ELR (cell line): Measurements from ENCODE around the gene SLC39A11.

Experiments used
- DNase-seq: peaks from one replicate; pipeline ENCODE4 v3.0.0-alpha.2; 2015; ENCODE audit warnings: low read depth

Gene SLC39A11

DNA sequence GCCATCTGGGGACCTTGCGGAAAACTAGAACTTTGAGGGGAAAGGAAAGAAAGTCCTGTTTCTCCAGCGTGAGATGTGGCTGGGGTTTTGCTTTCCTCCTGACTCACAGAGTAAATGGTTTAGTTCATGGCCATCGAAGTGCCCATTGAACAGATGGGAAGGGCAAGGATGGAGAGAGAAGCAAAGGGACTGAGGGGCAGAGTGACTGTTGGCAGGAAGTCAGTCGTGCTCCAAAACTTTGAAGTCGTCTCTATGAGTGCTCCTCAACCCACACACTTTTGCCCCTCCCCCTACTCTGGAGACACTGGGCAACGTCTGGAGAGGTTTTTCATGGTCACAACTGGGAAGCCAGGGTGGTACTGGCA, 476.9 kb downstream of the SLC39A11 start:
- no peak for DNase-seq

DNA sequence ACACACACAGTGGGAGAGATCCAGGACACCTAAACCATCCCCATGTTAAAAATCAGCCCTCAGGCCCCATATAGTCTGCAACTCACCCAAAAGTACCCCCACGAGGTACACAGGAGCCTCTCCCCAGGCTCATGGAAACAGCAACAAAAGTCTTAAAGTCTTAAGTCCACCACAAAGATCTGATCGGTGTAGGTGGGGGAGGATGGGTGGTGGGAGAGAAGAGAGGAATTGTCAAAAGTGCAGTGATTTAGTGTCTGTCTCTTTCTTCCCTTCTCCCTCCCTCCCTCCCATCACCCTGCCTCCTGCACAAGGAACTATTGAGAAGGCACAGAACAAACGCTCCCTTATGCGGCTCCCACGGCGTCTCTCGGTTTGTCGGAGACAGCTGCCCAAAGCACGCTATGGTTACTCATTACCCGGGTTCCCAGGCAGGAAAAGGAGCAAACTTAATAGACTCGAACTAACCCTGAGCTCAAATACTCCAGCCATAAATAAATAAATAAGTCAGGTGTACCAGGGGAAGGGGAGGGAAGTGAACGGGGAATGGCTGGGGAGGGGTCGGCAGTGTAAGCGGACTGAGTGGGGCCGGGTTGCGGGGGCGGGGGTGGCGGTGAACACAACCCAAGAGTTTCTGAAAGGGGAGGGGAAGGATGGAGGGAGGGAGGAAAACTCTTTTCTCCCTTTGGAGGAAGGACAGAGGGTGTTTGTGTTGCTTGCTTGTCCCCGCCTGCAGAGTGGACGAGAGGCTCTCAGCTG, 477.4 kb downstream of the SLC39A11 start:
- DNase-seq, result peak; percentile 53

DNA sequence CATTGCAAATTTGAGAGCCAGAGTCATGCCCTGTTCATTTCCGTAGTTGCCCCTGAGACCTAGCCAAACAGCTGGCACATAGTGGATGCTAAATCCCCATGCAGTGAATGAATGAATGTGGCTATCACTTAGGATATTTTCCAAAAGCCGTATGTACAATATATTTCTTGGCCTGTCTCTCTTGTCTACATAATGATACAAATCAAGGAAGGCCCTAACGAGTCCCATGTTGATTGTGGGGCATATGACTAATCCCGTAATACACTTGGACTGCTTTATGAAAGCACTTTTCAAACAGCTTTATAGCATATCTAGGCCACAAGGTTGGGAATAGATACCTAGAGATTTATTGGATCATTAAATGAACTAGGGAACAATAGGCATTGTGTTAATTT, 478.0 kb downstream of the SLC39A11 start:
- DNase-seq, result no peak

DNA sequence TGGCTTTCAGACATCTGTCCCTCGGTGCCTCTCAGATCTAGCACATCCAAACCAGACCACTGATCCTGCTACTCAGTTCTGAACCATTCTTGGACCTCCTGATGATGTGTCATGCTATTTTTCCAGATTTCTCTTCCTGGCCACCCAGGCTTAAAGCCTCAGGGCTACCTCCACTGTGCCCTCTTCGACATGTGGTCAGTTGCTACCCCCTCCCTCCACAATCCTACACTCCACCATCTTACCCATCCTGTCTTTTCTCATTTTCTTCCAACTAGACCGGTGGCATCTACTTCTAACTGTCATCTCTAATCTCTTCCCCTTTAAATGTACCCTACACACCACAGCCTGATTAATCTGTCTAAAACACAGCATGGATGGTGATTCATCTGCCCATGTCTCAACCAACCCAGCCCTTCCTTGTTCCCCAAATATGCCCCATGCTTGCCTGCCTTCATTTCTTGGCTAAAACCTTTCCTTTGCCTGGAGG, 478.6 kb downstream of the SLC39A11 start:
- DNase-seq, result peak; percentile 63

DNA sequence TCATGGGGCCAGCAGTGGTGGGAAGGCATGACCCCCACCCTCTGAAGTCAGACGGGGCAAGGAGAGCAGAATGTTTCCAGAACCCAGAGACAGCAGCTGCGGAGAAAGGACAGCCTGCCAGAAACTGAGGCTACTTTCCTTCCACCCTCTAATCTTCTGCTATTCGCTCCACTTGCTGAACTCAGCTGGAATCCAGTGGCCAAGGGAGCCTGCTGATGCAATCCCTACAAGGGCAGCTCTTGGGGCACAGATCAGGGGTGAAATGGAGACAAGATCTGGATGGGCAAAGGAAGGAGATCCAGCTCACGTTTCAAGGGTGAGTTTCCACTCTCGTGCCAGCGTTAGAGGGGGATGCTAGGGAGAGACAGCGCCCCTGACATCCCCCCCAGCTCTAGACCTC, 479.1 kb downstream of the SLC39A11 start:
- peak; percentile 26 for DNase-seq

DNA sequence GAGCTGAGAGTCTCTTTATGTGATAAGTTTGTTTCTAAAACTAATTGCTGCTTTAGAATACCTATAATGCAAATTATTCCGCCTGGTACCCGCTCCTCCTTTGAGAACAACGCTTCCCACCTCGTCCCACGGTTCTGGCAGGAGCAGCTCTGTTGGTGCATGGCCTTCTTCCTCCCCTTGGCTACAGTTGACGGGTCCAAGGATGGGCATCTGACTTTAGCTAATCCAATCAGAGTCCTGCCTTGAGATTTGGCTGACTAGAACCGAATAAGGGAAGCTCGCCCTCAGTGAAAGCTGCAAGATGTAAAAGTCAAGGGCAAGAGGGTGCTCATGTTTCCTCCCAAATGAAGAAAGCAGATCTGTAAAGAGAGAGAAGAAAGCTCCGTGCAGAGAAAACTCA, 481.3 kb downstream of the SLC39A11 start:
- no peak for DNase-seq

DNA sequence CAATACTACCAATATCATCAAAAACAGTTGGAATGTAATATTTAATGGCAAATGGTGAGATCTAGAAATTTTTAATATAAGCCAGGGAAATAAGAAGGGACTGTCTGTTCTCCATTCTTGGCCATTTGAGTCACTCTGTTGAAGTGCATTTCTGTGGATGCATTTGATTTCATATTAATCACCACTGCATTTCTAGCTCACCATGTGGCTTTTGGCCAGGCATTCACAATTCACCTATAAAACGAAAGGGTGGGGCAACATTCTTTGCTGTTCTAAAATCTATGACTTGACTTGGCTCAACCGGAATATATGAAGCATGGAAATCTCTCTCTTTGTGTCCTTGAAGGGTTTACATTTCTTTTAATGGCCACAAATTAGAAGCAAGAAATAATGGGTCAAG, 483.0 kb downstream of the SLC39A11 start:
- peak; percentile 75 for DNase-seq

DNA sequence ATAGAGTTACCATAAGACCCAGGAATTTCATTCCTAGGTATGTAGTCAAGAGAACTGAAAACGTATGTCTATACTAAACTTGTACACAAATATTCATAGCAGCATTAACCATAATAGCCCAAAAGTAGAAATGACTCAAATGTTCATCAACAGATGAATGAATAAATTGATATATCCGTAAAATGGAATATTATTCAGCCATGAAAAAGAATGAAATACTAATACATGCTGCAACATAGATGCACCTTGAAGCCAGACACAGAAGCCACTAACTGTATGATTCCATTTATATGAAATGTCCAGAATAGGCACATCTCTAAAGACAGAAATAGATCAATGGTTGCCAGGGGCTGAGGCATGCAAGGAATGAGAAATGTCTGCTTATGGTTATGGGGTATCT, 484.1 kb downstream of the SLC39A11 start:
- no peak for DNase-seq

DNA sequence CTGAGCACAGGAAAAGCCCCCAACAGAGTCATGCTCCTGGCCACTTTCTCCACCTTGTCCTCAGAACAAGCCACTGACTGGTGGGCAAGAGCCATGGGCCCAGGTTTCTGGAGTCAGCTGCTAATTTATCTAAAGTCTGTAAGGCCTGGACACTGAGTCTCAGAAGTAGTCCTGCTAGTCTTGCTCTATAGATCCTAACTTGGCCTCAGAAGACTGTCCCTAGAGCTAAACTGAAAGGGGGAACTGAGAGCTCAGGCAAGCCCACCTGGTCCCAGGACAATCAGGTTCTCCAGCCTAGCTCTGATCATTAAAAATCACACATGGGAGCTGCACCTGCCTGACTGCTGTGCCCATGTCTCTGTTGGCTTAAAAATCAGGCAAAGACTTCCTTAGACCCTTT, 485.8 kb downstream of the SLC39A11 start:
- DNase-seq, result no peak

DNA sequence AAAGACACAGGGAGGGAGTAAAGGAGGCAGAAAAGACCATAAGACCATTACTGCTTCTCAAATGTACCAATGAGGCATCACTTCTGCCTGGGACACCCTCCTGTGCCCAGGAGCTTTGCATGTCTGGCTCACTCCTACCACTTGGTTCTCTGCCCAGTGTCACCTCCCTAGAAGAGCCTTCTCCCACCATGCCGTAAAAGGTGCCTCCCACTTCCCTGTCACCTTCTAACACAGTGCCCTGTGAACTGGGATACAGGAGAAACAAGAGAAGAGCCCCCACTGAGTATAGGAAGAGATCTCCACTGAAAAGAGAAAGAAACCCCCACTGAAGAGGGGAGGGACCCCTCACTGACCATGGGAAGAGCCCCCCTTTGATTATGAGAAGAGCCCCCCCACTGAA, 486.9 kb downstream of the SLC39A11 start:
- no peak for DNase-seq

DNA sequence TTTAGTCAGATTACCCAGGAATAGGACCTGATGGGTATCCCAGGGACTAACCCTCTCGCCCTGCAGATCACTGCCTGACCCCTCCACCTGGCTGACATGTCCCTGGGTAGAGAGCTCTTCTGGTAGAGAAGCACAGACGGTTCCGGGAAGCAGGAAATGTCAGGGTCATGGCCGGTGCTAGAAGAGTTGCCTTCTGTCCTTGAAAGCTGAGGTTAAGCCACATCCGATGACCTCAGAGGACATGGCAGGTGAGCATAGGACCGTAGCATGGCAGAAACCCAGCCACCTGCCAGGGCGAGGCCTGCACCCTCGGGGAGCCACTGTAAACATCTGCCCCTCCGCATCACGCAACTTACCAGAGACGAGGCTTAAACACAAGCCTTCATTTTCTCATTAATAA, 488.0 kb downstream of the SLC39A11 start:
- DNase-seq, result no peak

DNA sequence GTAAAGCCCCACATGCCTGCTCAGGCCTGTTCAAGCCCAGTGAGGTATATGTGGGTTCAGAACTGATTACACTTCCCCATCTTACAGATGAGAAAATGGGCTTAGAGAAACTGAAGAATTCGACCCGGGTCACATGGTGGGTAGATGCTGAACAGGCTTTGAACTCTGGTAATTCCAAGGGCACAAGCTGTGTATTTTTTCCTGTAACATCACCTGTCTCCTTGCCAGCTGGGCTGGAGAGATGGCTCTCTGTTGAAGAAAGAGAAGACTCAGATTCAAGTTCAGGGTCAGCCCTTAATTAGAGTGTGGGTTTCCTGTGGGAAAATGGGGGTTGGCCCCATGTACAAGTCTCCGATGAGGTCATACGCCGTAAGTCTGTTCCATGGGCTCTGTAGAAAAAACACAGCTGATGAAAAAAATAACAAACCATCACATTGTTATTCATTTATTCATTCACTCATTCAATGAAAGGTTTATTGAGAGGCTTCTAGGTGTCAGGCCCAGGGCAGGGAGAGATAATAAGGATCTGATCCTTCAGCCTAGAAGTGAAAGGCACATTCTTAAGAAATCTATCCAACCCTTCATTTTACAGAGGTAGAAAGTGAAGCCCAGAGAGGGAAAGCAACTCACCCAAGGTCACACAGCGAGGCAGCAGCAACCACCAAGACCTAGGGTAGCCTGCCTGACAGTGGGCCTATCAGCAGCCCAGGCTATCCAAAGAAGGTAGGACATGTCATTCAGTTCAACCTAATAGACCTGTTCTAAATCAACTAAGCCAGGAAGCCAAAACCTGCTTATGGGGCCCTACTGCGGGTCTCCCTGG, 488.9 kb downstream of the SLC39A11 start:
- peak; percentile 43 for DNase-seq

DNA sequence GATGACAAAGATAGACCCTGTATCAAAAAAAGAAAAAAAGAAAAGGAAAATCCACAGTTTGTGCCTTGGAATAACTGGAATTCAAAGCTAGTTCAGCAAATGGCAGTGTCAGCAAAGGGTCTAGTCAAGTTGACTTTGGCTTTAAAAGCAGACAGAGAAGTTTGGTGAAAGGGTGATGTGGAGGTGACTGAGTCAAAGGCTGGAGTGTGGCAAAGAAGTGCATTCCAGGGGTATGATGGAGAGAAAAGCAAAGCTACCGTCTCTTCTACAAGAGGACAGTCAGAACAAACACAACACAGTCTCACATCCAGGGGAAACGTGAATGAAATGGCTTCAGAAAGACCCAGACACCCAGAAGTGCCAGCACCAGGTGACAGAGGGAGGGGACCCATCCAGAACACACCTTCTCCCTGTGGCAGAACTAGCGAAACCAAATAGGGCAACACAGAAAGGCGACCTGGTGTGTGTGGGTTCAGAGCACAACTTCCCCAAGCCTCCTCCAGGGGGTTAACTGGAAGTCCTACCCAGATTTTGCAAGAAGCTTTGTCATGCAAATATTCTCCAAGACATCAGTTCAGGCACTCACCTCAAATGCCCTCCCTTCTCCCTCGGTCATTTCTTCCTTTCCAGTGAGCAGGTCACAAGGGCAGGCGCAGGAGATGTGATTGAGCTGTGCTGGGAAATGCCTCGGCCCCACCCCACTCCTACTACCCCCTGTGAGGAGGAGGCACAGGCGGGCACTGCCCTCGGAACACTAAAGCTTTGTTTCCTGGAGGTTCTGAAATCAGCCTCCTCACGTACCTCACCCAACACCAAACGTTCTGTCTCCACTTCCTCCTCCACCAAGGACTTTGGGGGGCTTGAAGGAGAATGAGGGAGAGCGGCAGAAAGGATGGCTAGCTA, 489.7 kb downstream of the SLC39A11 start:
- peak; percentile 74 for DNase-seq

DNA sequence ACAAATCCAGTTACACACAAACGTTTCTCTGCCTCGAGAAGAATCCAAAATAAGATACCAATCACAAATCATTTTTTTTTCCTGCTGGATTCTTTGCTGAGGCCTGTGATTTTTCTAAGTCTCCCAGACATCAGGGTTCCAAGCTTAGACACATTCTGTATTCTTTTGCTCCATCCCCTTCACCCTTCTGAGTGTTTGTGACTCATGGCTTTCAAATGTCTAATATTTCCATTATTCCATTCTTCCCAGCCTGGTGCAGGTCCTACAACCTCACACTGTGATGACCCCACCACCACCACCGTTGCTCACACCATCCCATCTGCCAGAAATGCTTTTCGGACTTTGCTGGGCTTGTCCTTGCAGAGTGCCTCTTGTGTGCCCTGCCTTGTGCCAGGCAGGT, 491.6 kb downstream of the SLC39A11 start:
- peak; percentile 82 for DNase-seq

DNA sequence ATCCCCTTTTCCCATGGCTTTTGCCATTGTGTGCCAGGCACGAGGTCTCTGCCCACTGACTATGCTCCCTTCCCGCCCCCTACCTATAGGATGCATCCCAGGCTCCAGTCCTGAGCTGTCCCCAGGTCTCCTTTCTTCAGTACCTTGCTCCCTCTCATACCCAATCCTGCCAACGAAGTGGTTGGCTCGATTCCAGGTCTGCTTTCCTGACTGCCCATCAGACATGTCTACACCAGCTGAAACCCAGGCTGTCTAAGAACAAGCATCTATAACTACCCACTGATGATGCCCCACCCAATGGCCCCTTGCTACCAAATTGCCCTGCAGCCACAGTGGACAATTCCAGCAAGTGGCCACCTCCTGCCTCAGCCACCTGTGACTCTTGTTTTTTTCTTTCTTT, 492.6 kb downstream of the SLC39A11 start:
- no peak for DNase-seq

DNA sequence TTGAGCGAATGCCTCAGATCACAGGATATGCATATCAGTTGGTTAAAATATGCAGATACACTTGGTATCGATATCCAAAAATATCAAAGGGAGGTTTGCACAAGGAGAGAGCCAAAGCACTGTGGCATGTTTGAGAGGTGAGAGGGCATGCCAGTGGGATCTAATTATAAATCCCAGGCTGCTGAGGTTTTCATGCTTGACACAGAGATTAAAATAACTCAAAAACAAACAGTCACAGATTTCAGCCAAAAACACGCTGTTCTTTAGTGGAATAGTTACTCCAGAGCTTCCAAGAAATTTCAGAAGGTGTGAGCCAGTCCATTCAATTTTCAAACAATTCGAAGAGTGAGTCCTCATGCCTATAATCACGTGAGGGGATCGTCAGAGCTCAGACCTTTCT, 493.8 kb downstream of the SLC39A11 start:
- DNase-seq, result no peak

DNA sequence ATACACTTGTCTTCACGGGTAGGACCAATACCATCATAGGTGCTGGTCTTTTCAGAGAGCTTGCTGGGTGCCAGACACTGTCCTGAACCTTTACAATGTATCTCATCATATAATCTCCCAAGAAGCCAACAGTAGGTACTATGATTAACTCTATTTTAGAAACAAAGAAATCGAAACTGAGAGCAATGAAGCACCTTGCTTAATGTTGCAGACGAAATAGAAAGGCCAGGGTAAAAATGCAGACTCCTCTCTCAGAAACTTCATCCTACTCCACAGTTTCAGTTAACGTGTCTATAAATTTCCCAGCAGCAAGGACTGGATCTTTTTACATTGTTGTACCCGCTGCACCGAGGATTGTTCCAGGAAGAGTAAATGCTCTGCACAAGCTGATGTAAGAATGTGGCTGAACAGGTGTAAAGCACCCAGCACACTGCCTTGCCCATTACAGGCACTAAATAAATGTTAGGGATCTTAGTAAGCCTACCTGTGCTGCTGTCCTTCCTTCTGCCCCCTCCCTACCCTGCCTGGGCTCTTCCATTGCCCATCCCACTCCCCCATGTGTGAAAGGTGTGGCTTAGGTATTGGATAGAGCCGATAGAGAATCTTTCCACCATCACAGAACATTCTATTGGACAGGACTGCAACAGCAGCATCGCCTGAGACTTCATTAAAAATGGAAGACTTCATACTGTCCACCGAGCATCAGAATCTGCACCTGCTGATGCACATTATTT, 495.0 kb downstream of the SLC39A11 start:
- no peak for DNase-seq
